Parathyroid adenoma (tissue), 2 donors: ENCODE measurements around the gene MEN1.

Experiments
- H2AFZ ChIP-seq: fragments of 300-600 bp; sonication (generic); one replicate; pipeline ENCODE4 v1.7.0; 2017; ENCODE audit warnings: antibody characterized with exemption, mild to moderate bottlenecking
- H3K27ac ChIP-seq: fragments of 300-600 bp; sonication (generic); one replicate; pipeline ENCODE4 v1.7.0; 2017
- H3K27me3 ChIP-seq: fragments of 300-600 bp; sonication (generic); one replicate; pipeline ENCODE4 v1.7.0; 2017; ENCODE audit warnings: low read length; ENCODE audit not compliant: control insufficient read depth, insufficient read depth
- H3K36me3 ChIP-seq: fragments of 300-600 bp; sonication (generic); one replicate; pipeline ENCODE4 v1.7.0; 2017; ENCODE audit warnings: low read length; ENCODE audit not compliant: control insufficient read depth, insufficient read depth
- H3K4me1 ChIP-seq: fragments of 300-600 bp; sonication (generic); one replicate; pipeline ENCODE4 v1.7.0; 2017; ENCODE audit warnings: control low read depth
- H3K4me2 ChIP-seq: fragments of 300-600 bp; sonication (generic); one replicate; pipeline ENCODE4 v1.7.0; 2017; ENCODE audit warnings: low read length
- H3K4me3 ChIP-seq: fragments of 300-600 bp; sonication (generic); one replicate; pipeline ENCODE4 v1.7.0; 2017; ENCODE audit warnings: low read depth, low read length
- H3K79me2 ChIP-seq: fragments of 300-600 bp; sonication (generic); one replicate; pipeline ENCODE4 v1.7.0; 2017; ENCODE audit warnings: control low read depth
- H3K9ac ChIP-seq: fragments of 300-600 bp; sonication (generic); one replicate; pipeline ENCODE4 v1.7.0; 2017; ENCODE audit warnings: mild to moderate bottlenecking
- H3K9me3 ChIP-seq: fragments of 300-600 bp; sonication (generic); one replicate; pipeline ENCODE4 v1.7.0; 2017; ENCODE audit warnings: low read length; ENCODE audit not compliant: control insufficient read depth
- TF ChIP-seq, protein P1 (sequence below): fragments of 300-600 bp; sonication (generic); IDR thresholded peaks from one replicate; pipeline ENCODE4 v1.7.0; 2017; ENCODE audit warnings: antibody characterized with exemption, mild to moderate bottlenecking
- donor health status: primary hyperparathyroidism.

Gene MEN1

DNA sequence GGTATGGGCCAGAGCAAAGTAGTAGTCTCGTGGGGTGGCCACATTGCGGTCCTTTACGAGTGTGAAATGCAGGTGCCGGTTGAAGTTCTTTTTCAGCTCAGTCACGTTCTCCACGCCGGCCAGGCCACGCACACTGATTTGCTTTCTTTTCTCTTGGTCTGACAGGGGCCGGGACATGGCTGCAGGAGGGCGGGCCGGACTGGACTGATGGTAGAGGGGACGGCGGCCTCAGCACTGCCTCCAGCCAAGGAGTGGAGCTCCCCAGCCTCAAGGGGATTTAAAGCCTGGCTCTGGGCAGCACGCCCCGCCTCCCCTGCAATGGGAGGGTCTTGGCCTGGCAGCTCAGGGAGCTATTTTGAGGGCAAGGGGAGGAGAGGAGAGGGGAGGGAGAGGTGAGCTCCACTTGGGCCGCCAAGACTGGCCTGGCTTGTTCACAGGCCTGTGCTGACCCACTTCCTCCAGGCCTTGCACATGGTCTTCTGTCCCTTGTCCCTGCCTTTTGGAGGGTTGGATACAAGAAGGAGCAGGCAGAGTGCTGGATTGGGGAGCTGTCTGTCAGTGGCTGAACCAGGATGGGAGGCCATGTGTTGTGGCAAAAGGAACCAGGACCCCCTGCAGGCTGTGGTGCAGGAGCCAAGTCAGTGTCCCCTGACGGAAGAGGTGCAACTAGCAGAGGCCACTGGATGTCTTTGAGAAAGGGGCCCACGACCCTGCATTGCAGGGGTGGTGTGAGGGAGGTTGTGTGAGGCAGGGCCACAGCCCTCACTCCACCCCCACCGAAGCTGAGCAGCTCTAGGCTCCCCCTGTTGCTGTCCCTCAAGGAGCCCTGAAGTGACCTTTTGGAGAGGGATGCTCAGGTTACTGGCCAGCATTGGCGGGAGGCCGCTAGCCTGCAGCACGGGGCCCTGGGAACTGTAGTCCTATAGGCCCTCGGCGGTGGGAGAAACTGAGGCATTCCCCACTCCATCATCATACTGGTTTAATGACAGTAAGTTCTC is 50.3 kb downstream of the MEN1 start, which contains the start of gene PYGM:
Gene PYGM, minus strand, starts transcription at position 253 of the 998 bp plus-strand sequence. Its CDS starts 76 bp downstream, at position 177.
- no peak within 1 kb of the TSS for H2AFZ ChIP-seq
- H3K36me3 ChIP-seq, result no peaks in the 10 kb centered on the region
- H3K4me1 ChIP-seq, result peaks cover 15% of the 10 kb centered on the region
- no peak within 1 kb of the TSS for H3K4me3 ChIP-seq
- TF ChIP-seq, protein P1, sequence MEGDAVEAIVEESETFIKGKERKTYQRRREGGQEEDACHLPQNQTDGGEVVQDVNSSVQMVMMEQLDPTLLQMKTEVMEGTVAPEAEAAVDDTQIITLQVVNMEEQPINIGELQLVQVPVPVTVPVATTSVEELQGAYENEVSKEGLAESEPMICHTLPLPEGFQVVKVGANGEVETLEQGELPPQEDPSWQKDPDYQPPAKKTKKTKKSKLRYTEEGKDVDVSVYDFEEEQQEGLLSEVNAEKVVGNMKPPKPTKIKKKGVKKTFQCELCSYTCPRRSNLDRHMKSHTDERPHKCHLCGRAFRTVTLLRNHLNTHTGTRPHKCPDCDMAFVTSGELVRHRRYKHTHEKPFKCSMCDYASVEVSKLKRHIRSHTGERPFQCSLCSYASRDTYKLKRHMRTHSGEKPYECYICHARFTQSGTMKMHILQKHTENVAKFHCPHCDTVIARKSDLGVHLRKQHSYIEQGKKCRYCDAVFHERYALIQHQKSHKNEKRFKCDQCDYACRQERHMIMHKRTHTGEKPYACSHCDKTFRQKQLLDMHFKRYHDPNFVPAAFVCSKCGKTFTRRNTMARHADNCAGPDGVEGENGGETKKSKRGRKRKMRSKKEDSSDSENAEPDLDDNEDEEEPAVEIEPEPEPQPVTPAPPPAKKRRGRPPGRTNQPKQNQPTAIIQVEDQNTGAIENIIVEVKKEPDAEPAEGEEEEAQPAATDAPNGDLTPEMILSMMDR, result no peak
- no peak within 1 kb of the TSS for H3K4me2 ChIP-seq
- no peak within 1 kb of the TSS for H3K27ac ChIP-seq
- no peaks in the 10 kb centered on the region for H3K79me2 ChIP-seq
- no peaks in the 10 kb centered on the region for H3K27me3 ChIP-seq
- H3K9me3 ChIP-seq, result no peaks in the 10 kb centered on the region
- no peak within 1 kb of the TSS for H3K9ac ChIP-seq

DNA sequence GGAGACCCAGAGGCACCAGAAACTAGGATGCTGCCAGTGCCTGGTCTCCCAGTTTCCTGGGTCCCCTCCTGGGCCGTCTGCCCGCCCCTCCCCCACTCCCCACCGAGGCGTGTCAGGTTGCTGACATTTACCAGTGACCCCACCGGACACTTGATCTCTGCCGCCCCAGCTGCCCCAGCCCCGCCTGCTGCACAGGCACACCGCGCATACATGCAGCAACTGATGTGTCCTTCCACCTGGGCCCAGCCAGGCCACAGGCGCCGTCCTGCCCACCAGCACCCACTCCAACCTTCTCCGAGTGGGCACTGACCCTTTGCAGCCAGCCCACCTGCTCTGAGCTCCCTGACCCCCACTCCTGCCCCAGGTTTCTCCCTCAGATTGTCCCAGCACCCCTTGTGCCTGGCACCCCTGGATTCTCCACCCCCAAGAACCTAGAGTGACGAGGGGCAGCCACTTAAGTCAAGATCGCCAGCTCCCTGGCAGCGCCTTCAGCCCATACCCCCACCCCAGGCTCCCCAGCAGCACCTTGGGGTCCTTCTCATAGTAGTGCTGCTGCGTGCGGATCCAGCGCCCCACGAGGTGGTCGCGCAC is 51.1 kb downstream of the MEN1 start:
- Histone ChIP-seq H3K4me3 (no peak overlapping the region), H3K4me1 (peaks cover 15% of the 10 kb centered on the region), H3K9me3 (no peaks in the 10 kb centered on the region), H3K36me3 (no peaks in the 10 kb centered on the region), H3K4me2 (no peak overlapping the region), H3K79me2 (no peaks in the 10 kb centered on the region), H2AFZ (no peak overlapping the region), H3K9ac (no peak overlapping the region), H3K27me3 (no peaks in the 10 kb centered on the region), H3K27ac (no peak overlapping the region)
- TF ChIP-seq, protein P1, result no peak

DNA sequence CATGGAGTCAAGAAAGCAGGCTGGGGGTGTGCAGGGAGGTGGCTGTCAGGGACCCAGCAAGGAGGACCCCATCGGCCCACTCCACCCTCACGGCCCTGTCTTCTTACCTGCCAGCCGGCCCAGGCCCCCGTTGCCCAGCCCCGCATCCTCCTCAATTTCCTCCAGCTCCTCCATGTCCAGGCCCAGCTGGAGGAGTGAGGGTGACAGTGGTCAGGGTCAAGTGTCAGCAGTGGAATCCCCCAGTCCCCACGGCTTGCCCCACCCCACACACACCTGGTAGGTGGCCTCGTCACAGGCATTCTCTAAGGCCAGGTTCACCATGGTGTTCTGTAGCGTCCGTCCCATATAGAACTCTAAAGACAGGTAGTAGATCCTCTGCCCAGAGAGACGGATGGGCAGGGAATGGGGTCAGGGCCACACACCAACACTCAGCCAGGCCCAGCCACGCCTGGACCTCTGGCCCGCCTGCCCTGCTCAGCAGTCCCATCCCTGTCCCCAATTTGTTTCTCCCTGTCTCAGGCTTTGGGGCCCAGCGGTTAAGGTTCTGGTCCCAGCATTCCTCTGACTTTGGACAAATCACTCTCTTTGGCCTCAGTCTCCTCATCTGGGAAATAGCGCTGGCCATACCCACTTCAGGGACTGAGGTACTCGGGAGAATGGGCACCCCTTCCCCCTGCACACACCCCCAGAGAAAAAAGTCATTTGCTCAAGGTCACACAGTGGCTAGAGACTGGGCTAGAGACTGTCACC is 51.8 kb downstream of the MEN1 start:
- TF ChIP-seq, protein P1, result no peak
- Histone ChIP-seq H3K79me2 (no peaks in the 10 kb centered on the region), H3K27me3 (no peaks in the 10 kb centered on the region), H3K4me1 (peaks cover 11% of the 10 kb centered on the region), H3K9me3 (no peaks in the 10 kb centered on the region), H3K9ac (no peak overlapping the region), H2AFZ (no peak overlapping the region), H3K27ac (no peak overlapping the region), H3K4me3 (no peak overlapping the region), H3K36me3 (no peaks in the 10 kb centered on the region), H3K4me2 (no peak overlapping the region)

DNA sequence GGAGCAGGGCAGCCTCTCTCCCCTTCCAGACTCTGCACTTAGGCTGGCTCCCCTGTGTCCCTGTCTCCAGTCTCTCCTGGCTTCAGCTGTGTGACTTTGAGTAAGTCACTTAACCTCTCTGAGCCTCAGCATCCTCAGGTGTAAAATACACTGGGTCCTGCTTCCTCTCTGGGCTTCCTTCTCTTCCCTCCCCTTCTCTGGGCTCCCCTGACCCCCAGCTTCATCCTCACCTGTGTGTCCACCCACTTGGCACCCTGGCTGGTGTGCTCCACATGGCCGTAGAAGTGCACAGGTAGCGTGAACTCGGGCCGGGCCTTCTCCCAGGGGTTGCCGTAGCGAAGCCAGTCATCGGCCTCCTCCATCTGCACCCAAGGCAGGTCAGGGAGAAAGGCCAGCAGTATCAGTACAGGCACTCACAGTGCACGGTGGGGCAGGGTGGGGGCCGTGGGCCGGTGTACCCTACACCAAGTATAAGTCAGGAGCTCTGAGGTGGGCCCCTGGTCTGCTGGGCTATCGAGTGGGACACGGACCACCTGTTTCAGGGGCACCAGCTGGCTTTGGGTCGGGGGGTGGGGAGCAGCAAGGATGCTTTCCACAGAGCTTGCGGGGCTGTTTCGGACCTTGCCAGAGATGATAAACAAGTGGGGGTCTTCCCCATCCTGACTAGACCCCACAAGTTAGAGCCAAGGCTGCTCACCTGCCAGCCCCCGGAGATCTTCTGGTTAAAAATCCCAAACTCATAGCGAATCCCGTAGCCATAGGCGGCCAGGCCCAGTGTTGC is 52.6 kb downstream of the MEN1 start:
- TF ChIP-seq, protein P1, result no peak
- no peaks in the 10 kb centered on the region for H3K27me3 ChIP-seq
- H3K27ac ChIP-seq, result no peak overlapping the region
- H3K79me2 ChIP-seq, result no peaks in the 10 kb centered on the region
- H3K9ac ChIP-seq, result no peak overlapping the region
- no peaks in the 10 kb centered on the region for H3K36me3 ChIP-seq
- H2AFZ ChIP-seq, result no peak overlapping the region
- H3K4me3 ChIP-seq, result no peak overlapping the region
- peaks cover 3% of the 10 kb centered on the region for H3K4me1 ChIP-seq
- H3K4me2 ChIP-seq, result no peak overlapping the region
- H3K9me3 ChIP-seq, result no peaks in the 10 kb centered on the region
